HG03066 (cell line): Measurements from ENCODE around the gene GMEB1.
"Not testable (repeated sequence)": the region's sequence is repeated elsewhere in the genome, so short reads cannot be mapped to it uniquely, and the experiment has no call there.

Source experiments
- ATAC-seq: cut with Tn5 transposase; IDR thresholded peaks from one replicate; pipeline ENCODE4 v1.9.1; 2021; ENCODE audit warnings: low read depth; ENCODE audit not compliant: unreplicated experiment

GMEB1 gene

DNA sequence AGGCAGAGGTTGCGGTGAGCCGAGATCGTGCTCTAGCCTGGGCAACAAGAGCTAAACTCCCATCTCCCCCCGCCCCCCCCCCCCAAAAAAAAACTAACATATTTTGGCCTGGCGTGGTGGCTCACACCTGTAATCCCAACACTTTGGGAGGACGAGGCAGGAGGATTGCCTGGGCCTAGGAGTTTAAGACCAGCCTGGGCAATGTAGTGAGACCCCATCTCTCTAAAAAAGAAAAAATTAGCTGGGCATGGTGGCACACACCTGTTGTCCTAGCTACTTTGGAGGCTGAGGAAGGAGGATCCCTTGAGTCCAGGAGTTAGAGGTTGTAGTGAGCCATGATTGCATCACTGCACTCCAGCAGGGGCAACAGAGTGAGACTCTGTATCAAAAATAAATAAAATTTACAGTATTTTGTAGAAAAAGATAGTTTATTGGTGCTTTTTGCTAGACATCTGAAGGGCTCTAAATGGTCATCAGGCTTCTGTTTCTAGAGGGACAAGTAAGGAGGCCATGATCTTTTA is 77.1 kb downstream of the GMEB1 start:
- ATAC-seq = no peak

DNA sequence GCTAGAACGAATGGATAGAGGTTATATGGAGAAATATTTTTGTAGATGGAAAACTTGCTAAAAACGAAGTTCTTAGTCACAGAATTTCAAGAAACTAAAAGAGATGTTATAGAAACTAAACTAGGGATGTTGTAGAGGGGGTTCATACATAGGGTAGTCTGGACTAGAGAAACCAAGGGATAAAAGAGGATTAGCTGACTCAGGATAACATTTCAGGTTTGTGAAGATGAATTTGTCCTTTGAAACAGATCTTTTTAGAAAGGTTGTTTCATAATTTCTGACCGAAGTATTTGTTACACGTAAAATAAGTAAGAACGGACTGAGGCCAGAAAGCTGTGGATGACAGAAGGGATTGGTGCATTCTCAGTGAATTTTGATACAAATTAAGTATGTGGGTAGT is 81.7 kb downstream of the GMEB1 start:
- ATAC-seq = no peak

DNA sequence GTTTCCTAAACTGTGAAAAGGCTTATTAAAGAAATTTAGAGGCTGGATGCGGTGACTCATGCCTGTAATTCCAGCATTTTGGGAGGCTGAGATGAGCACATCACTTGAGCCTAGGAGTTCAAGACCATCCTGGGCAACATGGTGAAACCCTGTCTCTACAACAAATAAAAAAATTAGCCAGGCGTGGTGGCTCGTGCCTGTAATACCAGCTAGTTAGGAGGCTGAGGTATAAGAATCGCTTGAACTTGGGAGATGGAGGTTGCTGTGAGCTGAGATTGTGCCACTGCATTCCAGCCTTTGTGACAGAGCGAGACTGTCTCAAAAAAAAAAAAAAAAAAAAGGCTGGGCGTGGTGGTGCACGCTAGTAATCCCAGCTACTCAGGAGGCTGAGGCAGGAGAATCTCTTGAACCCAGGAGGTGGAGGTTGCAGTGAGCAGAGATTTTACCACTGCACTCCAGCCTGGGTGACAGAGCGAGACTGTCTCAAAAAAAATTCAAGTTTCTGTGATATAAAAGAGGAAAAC is 82.2 kb downstream of the GMEB1 start:
- not testable (repeated sequence) for ATAC-seq

DNA sequence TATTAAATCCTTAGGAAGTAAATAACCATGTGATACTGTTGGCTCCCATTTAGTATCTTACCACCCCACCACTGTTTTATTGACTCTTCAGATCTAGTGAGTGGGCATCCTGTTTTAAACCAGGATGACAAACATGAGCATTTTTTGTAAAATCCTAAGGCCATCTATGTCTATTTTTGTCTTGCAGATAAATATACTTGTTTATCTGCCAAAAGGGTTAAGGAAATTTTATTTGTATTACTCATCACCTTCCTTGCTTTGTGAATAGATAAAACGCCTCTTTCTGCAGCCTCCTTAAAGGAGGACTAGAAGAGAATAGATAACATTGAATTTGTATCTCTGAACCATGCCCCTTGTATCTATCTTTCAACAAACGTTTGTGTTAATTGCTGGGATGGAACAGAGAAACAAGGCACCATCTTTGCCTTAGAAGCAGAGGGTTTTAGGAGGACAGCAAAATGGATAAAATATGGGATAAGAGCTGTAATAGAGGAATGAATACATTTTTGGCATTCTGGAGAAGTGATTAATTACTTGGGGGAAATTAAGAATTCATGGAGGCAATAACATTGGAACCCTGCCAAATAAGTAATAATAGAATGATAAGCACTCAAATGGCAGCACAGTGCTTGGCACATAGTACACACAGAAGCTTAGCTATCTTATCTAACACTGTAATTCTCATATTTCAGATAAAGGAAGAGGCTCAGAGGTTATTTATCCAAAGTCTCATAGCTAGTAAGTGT is 82.9 kb downstream of the GMEB1 start:
- no peak for ATAC-seq

GRCh38 chr1:28755701-28756100 is 87.1 kb downstream of the GMEB1 start:
- ATAC-seq = no peak

DNA sequence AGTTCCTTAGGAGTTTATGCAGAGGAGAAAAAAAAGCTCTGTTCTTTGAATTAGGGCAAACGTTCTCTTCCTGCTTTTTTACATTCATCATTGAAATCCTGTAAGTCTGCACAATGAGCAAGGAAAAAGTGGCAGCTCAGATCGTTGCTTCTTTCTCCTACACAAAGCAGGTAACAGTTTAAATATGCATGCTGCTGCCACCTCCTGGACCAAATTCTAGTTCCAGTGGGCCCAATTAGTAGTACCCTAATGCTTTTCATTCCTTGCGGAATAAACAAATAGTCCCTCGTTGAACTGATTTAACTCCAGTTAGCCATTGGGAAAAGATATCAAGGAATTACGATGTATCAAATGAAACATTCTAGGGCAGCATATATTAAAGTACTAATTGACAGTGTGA is 88.3 kb downstream of the GMEB1 start:
- no peak for ATAC-seq

- no peak for ATAC-seq
These were observed 89.8 kb downstream of the GMEB1 start for GRCh38 chr1:28758420-28758819.

GRCh38 chr1:28759257-28759656 is 90.7 kb downstream of the GMEB1 start:
- ATAC-seq = no peak

GRCh38 chr1:28761189-28761588 is 92.6 kb downstream of the GMEB1 start:
- ATAC-seq = no peak

DNA sequence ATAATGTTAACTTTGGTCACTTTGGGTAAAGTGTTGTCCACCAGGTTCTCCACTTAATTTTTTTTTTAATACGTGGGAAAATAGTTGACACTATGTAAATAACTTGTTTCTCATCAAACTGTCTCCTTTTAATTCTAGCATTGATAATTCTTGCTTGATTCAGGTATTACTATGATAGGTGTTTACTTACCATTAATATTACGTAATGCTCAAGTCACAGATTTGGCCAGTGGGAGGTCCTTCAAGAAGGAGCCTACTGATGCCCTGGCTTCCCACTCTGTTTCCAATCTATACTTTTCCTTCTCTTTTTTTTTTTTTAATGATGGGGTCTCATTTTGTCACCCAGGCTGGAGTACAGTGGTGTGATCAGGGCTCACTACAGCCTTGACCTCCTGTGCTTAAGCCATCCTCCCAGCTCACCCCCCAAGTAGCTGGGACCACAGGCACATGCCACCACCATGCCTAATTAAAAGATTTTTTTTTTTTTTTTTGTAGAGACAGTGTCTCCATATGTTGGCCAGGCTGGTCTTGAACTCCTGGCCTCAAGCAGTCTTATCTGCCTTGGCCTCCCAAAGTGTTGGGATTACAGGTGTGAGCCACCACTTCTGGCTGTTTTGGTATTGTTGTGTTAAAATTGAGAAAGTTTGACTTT is 98.1 kb downstream of the GMEB1 start:
- no peak for ATAC-seq
